PC-3 (cell line): ENCODE measurements around the gene GOPC. TPM values are rescaled to one million over a fixed set of nuclear protein-coding genes. Genes with fewer than 3 reads are reported as not detected.
A peak's percentile ranks its signal among the peaks of the same experiment; 100 is the strongest.

Experiments
- ATAC-seq: fragments of 200-7000 bp; cut with Tn5 transposase; 2 replicates; pipeline ENCODE4 v1.9.1; 2020; ENCODE audit warnings: mild to moderate bottlenecking, moderate library complexity
- BruUV-seq: library from RNA; stranded (reverse); fragments of 400-500 nt; replicated peaks from 2 replicates; lab custom pipeline; 2021; lab: Mats Ljungman, UMichigan
- CTCF ChIA-PET: fragments of 300-600 bp; sonication (Branson Sonifier 250); formaldehyde crosslinking; loops from one replicate; lab custom pipeline; 2022; ENCODE audit warnings: antibody characterized with exemption; lab: Charles Lee
- POLR2A ChIA-PET: fragments of 300-600 bp; sonication (Branson Sonifier 250); formaldehyde crosslinking; loops from one replicate; lab custom pipeline; 2022; ENCODE audit warnings: antibody characterized with exemption; ENCODE audit not compliant: unreplicated experiment; lab: Charles Lee
- DNase-seq: peaks from one replicate; pipeline ENCODE4 v3.0.0-alpha.2; 2015
- H2AFZ ChIP-seq: fragments of 300-600 bp; sonication (generic); 2 replicates; pipeline ENCODE4 v1.6.0; 2016; ENCODE audit warnings: antibody characterized with exemption, low read length
- H3F3A ChIP-seq: fragments of 300-600 bp; sonication (generic); one replicate; pipeline ENCODE4 v1.6.0; 2017; ENCODE audit warnings: antibody characterized with exemption, low read length, control low read depth, mild to moderate bottlenecking; ENCODE audit not compliant: unreplicated experiment
- H3K27ac ChIP-seq: fragments of 300-600 bp; sonication (generic); 2 replicates; pipeline ENCODE4 v1.5.1; 2016; ENCODE audit warnings: mild to moderate bottlenecking, low read length
- H3K27me3 ChIP-seq: fragments of 300-600 bp; sonication (generic); 2 replicates; pipeline ENCODE4 v1.6.1; 2016; ENCODE audit warnings: low read length, mixed read lengths
- H3K36me3 ChIP-seq: fragments of 300-600 bp; sonication (generic); 2 replicates; pipeline ENCODE4 v1.6.1; 2016; ENCODE audit warnings: low read depth, mixed run types, low read length, mixed read lengths
- H3K4me1 ChIP-seq: fragments of 300-600 bp; sonication (generic); 2 replicates; pipeline ENCODE4 v1.5.1; 2016; ENCODE audit warnings: low read length; ENCODE audit not compliant: insufficient read depth
- H3K4me2 ChIP-seq: fragments of 300-600 bp; sonication (generic); 2 replicates; pipeline ENCODE4 v1.6.0; 2016; ENCODE audit warnings: low read length
- H3K4me3 ChIP-seq: fragments of 300-600 bp; sonication (generic); 2 replicates; pipeline ENCODE4 v1.5.1; 2016; ENCODE audit warnings: mild to moderate bottlenecking, low read length, mixed read lengths
- H3K79me2 ChIP-seq: fragments of 300-600 bp; sonication (generic); 2 replicates; pipeline ENCODE4 v1.6.1; 2017; ENCODE audit warnings: low read length, mixed read lengths
- H3K9ac ChIP-seq: fragments of 300-600 bp; sonication (generic); 2 replicates; pipeline ENCODE4 v1.6.0; 2016; ENCODE audit warnings: mild to moderate bottlenecking, low read length
- H3K9me2 ChIP-seq: fragments of 300-600 bp; sonication (generic); replicated peaks from 2 replicates; pipeline ENCODE4 v1.6.1; 2016; ENCODE audit warnings: mixed run types, low read length, mixed read lengths
- H3K9me3 ChIP-seq: fragments of 300-600 bp; sonication (generic); 2 replicates; pipeline ENCODE4 v1.6.1; 2016; ENCODE audit warnings: low read length, mixed read lengths
- H4K20me1 ChIP-seq: fragments of 300-600 bp; sonication (generic); 2 replicates; pipeline ENCODE4 v1.6.1; 2016; ENCODE audit warnings: low read length, mixed read lengths
- CTCF ChIP-seq: fragments of 300-600 bp; sonication (generic); conservative IDR thresholded peaks from 2 replicates; pipeline ENCODE4 v1.5.1; 2017; ENCODE audit warnings: antibody characterized with exemption, low read depth, mild to moderate bottlenecking, low read length
- EZH2 ChIP-seq: fragments of 300-600 bp; sonication (generic); IDR thresholded peaks from one replicate; pipeline ENCODE4 v1.6.1; 2017; ENCODE audit warnings: antibody characterized with exemption, mild to moderate bottlenecking, low read length; ENCODE audit not compliant: unreplicated experiment
- EZH2phosphoT487 ChIP-seq: fragments of 300-600 bp; sonication (generic); IDR thresholded peaks from 2 replicates; pipeline ENCODE4 v1.6.1; 2018; ENCODE audit warnings: mild to moderate bottlenecking, antibody characterized with exemption, low read length, borderline replicate concordance
- intact Hi-C: fragments of 100-400 bp; cut with micrococcal nuclease; formaldehyde crosslinking; loops from 2 replicates; pipeline ENCODE4 v1.9.0; 2023
- total RNA-seq: library from RNA; depleted of rRNA; stranded (reverse); fragments of >200 nt; gene quantifications from 2 replicates; pipeline ENCODE4 v1.2.3, GENCODE V29; 2014

The GOPC gene
- total RNA-seq, 1 experiment from 2014 or later, result 15.8 TPM

GRCh38 chr6:117603821-117604220 lies 1.5 kb upstream of the GOPC start:
- ChIA-PET POLR2A (no interaction called here), CTCF (interaction anchor here (0.6 kb wide), 1 partner anchor 257 kb away, joined by 3 read pairs; no protein-coding TSS in a partner anchor)
- H3K36me3 ChIP-seq, result no peaks in the 10 kb centered on the region
- no peak overlapping the region for H3K27ac ChIP-seq
- peaks cover 34% of the 10 kb centered on the region for H3K79me2 ChIP-seq
- TF ChIP-seq CTCF (no peak), EZH2 (no peak), EZH2phosphoT487 (no peak)
- ATAC-seq, result no peak
- BruUV-seq, result no TSS peak
- H3K27me3 ChIP-seq, result no peaks in the 10 kb centered on the region
- H3K9ac ChIP-seq, result no peak overlapping the region
- H3K9me3 ChIP-seq, result no peaks in the 10 kb centered on the region
- no peaks in the 10 kb centered on the region for H3F3A ChIP-seq
- no peaks in the 10 kb centered on the region for H3K9me2 ChIP-seq
- H3K4me3 ChIP-seq, result no peak overlapping the region
- peaks cover 21% of the 10 kb centered on the region; the same call in 1 of the 2 replicates for H3K4me1 ChIP-seq
- no peak overlapping the region for H2AFZ ChIP-seq
- no peaks in the 10 kb centered on the region for H4K20me1 ChIP-seq
- intact Hi-C loops, result loop anchor here (2.0 to 5.0 kb wide), 3 partner anchors 47 to 202 kb away; partner anchors contain the start of gene NUS1
- DNase-seq, result no peak
- H3K4me2 ChIP-seq, result no peak overlapping the region; the same call in 1 of the 2 replicates

GRCh38 chr6:117602899-117603588 lies 733 bp upstream of the GOPC start:
- intact Hi-C loops, result loop anchor here (2.0 to 5.0 kb wide), 3 partner anchors 46 to 201 kb away; partner anchors contain the start of gene NUS1
- ChIA-PET POLR2A (interaction anchor here (0.7 kb wide), 2 partner anchors 221 to 255 kb away, joined by 4 to 7 read pairs; no protein-coding TSS in a partner anchor), CTCF (interaction anchor here (0.5 to 1.0 kb wide), 4 partner anchors 119 to 256 kb away, joined by 3 to 4 read pairs (median 3); no protein-coding TSS in a partner anchor)
- peak overlapping the region; percentile 90 for H3K9ac ChIP-seq
- H3F3A ChIP-seq, result no peaks in the 10 kb centered on the region
- H2AFZ ChIP-seq, result peak overlapping the region; percentile 93
- H3K27me3 ChIP-seq, result no peaks in the 10 kb centered on the region
- H3K4me1 ChIP-seq, result peaks cover 21% of the 10 kb centered on the region; the same call in 1 of the 2 replicates
- no peaks in the 10 kb centered on the region for H3K9me3 ChIP-seq
- TF ChIP-seq EZH2, result no peak
- no peak for TF ChIP-seq EZH2phosphoT487
- TF ChIP-seq CTCF, result no peak
- no peaks in the 10 kb centered on the region for H4K20me1 ChIP-seq
- peak overlapping the region; percentile 92 for H3K27ac ChIP-seq
- H3K79me2 ChIP-seq, result peaks cover 42% of the 10 kb centered on the region
- DNase-seq, result peak; percentile 15
- no peaks in the 10 kb centered on the region for H3K9me2 ChIP-seq
- BruUV-seq, result TSS peak; percentile 98
- H3K36me3 ChIP-seq, result no peaks in the 10 kb centered on the region
- H3K4me3 ChIP-seq, result peak overlapping the region; percentile 93
- no peak for ATAC-seq
- peak overlapping the region; percentile 89 for H3K4me2 ChIP-seq
